Right atrium auricular region (tissue), 2 donors: ENCODE results near the gene SLC35A4. TPM values are rescaled to one million over a fixed set of nuclear protein-coding genes. Genes with fewer than 3 reads are reported as not detected.

ENCODE experiments used
- DNase-seq: peaks from one replicate; pipeline ENCODE4 v3.0.0-alpha.2; 2019; ENCODE audit warnings: low spot score
- H3K27ac ChIP-seq, 2 donors: fragments of 200-600 bp; sonication (generic); 1 replicate in 1 of 2; 2 replicates in 1 of 2; pipeline ENCODE4 v1.5.1; 2016 to 2019
- H3K27me3 ChIP-seq, 2 donors: fragments of 200-600 bp; sonication (generic); one replicate each; pipeline versions ENCODE4 v1.5.1 to v1.6.0; 2017 to 2019
- H3K36me3 ChIP-seq: fragments of 200-600 bp; sonication (generic); one replicate; pipeline ENCODE4 v1.5.1; 2016
- H3K4me1 ChIP-seq, 2 donors: fragments of 200-600 bp; sonication (generic); one replicate each; pipeline versions ENCODE4 v1.5.1 to v1.6.0; 2017 to 2019
- H3K4me3 ChIP-seq, 2 donors: fragments of 200-600 bp; sonication (generic); 1 replicate in 1 of 2; 2 replicates in 1 of 2; pipeline ENCODE4 v1.5.1; 2017 to 2019; ENCODE audit warnings: mild to moderate bottlenecking in 1 of 2, moderate library complexity in 1 of 2
- H3K9me3 ChIP-seq, 2 donors: fragments of 200-600 bp; sonication (generic); one replicate each; pipeline ENCODE4 v1.5.1; 2019
- CTCF ChIP-seq, 2 donors: fragments of 200-600 bp; sonication (generic); IDR thresholded peaks; one replicate each; pipeline ENCODE4 v1.5.1; 2019; ENCODE audit warnings: antibody characterized with exemption in 2 of 2
- total RNA-seq, 2 donors: library from RNA; depleted of rRNA; stranded (reverse); fragments of >200 nt; gene quantifications; one replicate each; pipeline ENCODE4 v1.1.0, GENCODE V29; 2016

SLC35A4 gene
- total RNA-seq, 2 donors from 2014 or later, result 47.4 to 63.9 TPM

GRCh38 chr5:140560227-140560626 is 4.4 kb upstream of the SLC35A4 start:
- no peaks in the 10 kb centered on the region for H3K27me3 ChIP-seq
- peaks cover 0 to 36% of the 10 kb centered on the region in 2 donors for H3K4me1 ChIP-seq
- DNase-seq, result peak; percentile 54
- H3K27ac ChIP-seq, result no peak overlapping the region
- TF ChIP-seq CTCF (IDR thresholded peaks at IDR 0.05), result no peak
- no peak overlapping the region for H3K4me3 ChIP-seq
- H3K9me3 ChIP-seq, result no peaks in the 10 kb centered on the region
- H3K36me3 ChIP-seq, result no peaks in the 10 kb centered on the region

GRCh38 chr5:140561753-140562523 is 2.7 kb upstream of the SLC35A4 start:
- Histone ChIP-seq H3K9me3 (no peaks in the 10 kb centered on the region), H3K27ac (no peak overlapping the region), H3K4me3 (no peak overlapping the region), H3K27me3 (no peaks in the 10 kb centered on the region), H3K4me1 (peaks cover 0 to 37% of the 10 kb centered on the region in 2 donors), H3K36me3 (peaks cover 4% of the 10 kb centered on the region)
- DNase-seq, result peak; percentile 36
- TF ChIP-seq CTCF (IDR thresholded peaks at IDR 0.05), result no peak

GRCh38 chr5:140563596-140563995 is 1.0 kb upstream of the SLC35A4 start:
- TF ChIP-seq CTCF (IDR thresholded peaks at IDR 0.05), result no peak
- Histone ChIP-seq H3K4me1 (peaks cover 0 to 48% of the 10 kb centered on the region in 2 donors), H3K36me3 (peaks cover 20% of the 10 kb centered on the region), H3K27me3 (no peaks in the 10 kb centered on the region), H3K9me3 (no peaks in the 10 kb centered on the region), H3K27ac (peak overlapping the region; percentile 85 to 97), H3K4me3 (peak overlapping the region; percentile 71 to 77)
- DNase-seq, result peak; percentile 58

- Histone ChIP-seq H3K4me1 (peaks cover 0 to 64% of the 10 kb centered on the region in 2 donors), H3K4me3 (peak overlapping the region; percentile 71 to 77), H3K27me3 (no peaks in the 10 kb centered on the region), H3K9me3 (no peaks in the 10 kb centered on the region), H3K36me3 (peaks cover 20% of the 10 kb centered on the region), H3K27ac (peak overlapping the region; percentile 85 to 97)
- TF ChIP-seq CTCF (IDR thresholded peaks at IDR 0.05), result no peak
- no peak for DNase-seq
Observed at GRCh38 chr5:140565024-140565779, 574 bp downstream of the SLC35A4 start.

- no peak for DNase-seq
- Histone ChIP-seq H3K27ac (peak overlapping the region; percentile 85 to 97), H3K9me3 (no peaks in the 10 kb centered on the region), H3K36me3 (peaks cover 20% of the 10 kb centered on the region), H3K27me3 (no peaks in the 10 kb centered on the region), H3K4me1 (peaks cover 0 to 69% of the 10 kb centered on the region in 2 donors), H3K4me3 (peak overlapping the region in 1 of 2 donors; percentile 77)
- TF ChIP-seq CTCF (IDR thresholded peaks at IDR 0.05), result no peak
Observed at GRCh38 chr5:140565780-140566095, 1.1 kb downstream of the SLC35A4 start.
